AG04450 (cell line): ENCODE measurements around the gene CHST9. TPM values are rescaled to one million over a fixed set of nuclear protein-coding genes. Genes with fewer than 3 reads are reported as not detected.

Source experiments
- CTCF ChIA-PET: fragments of 300-600, 350-600 bp; formaldehyde crosslinking; extraction: SDS; loops from one replicate; lab custom pipeline; 2022; ENCODE audit warnings: antibody characterized with exemption, inconsistent platforms; lab: Charles Lee
- POLR2A ChIA-PET: fragments of 350-600 bp; formaldehyde crosslinking; extraction: SDS; loops from one replicate; lab custom pipeline; 2021; ENCODE audit warnings: antibody characterized with exemption, inconsistent platforms; lab: Yijun Ruan, JAX
- DNase-seq: peaks from one replicate; pipeline ENCODE4 v3.0.0-alpha.2; 2011; ENCODE audit warnings: low read depth, low spot score
- H3K27ac ChIP-seq: one replicate; pipeline ENCODE4 v1.5.1; 2012; ENCODE audit warnings: low read depth, low read length, control low read depth
- H3K27me3 ChIP-seq: one replicate; pipeline ENCODE4 v1.6.0; 2012; ENCODE audit warnings: low read length; ENCODE audit not compliant: control insufficient read depth, insufficient read depth
- H3K4me3 ChIP-seq: 2 replicates; pipeline ENCODE4 v1.5.1; 2011; ENCODE audit warnings: mild to moderate bottlenecking, low read depth, low read length, control low read depth
- H3K9me3 ChIP-seq: 2 replicates; pipeline ENCODE4 v1.5.1; 2012; ENCODE audit warnings: low read length; ENCODE audit not compliant: control insufficient read depth, insufficient read depth
- polyA plus RNA-seq: library from polyadenylated mRNA; depleted of rRNA; stranded (reverse); fragments of >200 nt; gene quantifications from 2 replicates; pipeline ENCODE4 v1.2.3, GENCODE V29; 2011
- TF ChIP-seq, protein P1 (sequence below): IDR thresholded peaks from 2 replicates; pipeline ENCODE4 v1.5.1; 2011; ENCODE audit warnings: low read depth, low read length, control low read depth, inconsistent platforms

CHST9 gene
- polyA plus RNA-seq, 1 experiment, result not detected

DNA sequence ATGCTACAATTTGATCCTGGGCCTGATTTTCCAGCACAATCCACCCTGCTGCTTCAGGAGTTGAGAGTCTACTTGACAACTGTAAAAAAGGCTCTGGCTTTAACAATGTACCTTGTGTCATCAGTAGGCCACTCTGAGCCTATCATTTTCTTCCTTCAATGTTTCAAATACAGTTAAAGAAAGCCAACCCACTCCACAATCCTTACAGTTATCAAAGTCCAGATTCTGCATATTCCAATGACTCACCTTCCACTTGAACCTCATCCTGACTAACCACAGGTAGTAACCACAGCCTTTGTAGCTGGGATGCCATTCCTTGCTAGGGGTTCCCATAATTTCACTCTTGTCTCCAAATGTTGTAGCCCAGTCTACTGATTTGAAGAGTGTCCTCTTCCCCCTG lies 284.1 kb downstream of the CHST9 start:
- no peak overlapping the region for H3K27ac ChIP-seq
- CTCF ChIA-PET, result no interaction called here
- H3K9me3 ChIP-seq, result peaks cover 15% of the 10 kb centered on the region
- POLR2A ChIA-PET, result no interaction called here
- DNase-seq, result no peak
- TF ChIP-seq, protein P1, sequence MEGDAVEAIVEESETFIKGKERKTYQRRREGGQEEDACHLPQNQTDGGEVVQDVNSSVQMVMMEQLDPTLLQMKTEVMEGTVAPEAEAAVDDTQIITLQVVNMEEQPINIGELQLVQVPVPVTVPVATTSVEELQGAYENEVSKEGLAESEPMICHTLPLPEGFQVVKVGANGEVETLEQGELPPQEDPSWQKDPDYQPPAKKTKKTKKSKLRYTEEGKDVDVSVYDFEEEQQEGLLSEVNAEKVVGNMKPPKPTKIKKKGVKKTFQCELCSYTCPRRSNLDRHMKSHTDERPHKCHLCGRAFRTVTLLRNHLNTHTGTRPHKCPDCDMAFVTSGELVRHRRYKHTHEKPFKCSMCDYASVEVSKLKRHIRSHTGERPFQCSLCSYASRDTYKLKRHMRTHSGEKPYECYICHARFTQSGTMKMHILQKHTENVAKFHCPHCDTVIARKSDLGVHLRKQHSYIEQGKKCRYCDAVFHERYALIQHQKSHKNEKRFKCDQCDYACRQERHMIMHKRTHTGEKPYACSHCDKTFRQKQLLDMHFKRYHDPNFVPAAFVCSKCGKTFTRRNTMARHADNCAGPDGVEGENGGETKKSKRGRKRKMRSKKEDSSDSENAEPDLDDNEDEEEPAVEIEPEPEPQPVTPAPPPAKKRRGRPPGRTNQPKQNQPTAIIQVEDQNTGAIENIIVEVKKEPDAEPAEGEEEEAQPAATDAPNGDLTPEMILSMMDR, result no peak
- no peaks in the 10 kb centered on the region for H3K27me3 ChIP-seq
- H3K4me3 ChIP-seq, result no peak overlapping the region

DNA sequence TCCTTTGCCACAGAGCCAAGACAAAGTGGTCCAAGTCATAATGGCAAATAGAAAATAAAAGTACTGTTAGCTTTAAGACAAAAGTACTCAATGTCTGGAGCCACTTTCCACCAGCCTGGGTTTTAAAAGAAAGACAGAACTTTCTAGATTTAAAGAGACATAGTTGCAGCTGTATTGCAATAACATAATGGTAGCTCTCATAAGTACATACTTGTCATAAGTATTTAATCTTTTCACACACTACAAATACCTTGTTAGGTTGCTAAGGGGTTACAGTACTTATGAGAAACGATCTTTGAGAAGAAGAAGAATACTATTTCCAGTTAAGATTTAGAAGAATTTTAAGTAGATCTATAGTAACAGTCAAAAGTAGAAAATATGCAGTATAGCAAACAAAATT lies 290.7 kb downstream of the CHST9 start:
- Histone ChIP-seq H3K4me3 (no peak overlapping the region), H3K9me3 (no peaks in the 10 kb centered on the region), H3K27ac (no peak overlapping the region), H3K27me3 (no peaks in the 10 kb centered on the region)
- ChIA-PET POLR2A (no interaction called here), CTCF (no interaction called here)
- TF ChIP-seq, protein P1, result no peak
- no peak for DNase-seq

DNA sequence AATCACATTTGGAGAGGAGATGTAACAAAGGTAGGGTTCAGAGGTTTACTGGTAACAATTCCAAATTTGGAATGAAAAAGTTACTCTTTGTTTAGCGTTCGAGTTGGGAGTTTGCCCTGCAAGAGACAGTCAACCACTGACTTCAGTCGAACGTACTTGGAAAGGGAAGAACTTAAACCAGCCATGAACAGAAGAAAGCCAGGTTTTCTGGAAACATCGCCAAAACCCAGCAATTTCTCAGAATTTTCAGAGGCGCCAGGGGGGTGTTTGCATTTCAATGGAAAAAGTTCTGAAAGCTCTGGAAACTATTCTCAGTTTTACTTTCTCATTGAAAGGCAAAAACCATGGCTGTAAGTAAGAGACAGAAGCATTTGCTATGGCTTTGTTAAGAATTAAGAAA lies 291.1 kb downstream of the CHST9 start:
- no peak for DNase-seq
- Histone ChIP-seq H3K27ac (no peak overlapping the region), H3K27me3 (no peaks in the 10 kb centered on the region), H3K9me3 (no peaks in the 10 kb centered on the region), H3K4me3 (no peak overlapping the region)
- CTCF ChIA-PET, result no interaction called here
- POLR2A ChIA-PET, result no interaction called here
- TF ChIP-seq, protein P1, result no peak

DNA sequence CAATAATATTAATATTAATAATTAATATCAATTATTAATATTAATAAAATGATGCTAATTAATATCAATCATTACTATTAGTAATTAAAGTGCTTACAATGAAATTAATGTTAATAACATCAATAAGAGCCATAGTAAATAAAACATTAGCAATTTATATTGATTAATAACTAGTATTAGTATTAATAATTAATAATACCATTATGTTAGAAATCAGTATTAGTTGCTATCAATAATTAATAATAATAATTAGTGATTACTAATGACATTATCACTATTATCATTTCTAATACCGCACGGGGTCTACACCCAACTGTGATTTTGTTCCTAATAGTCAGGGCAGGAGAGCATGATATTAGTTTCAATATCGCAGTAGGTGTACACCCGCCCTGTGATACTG lies 296.8 kb downstream of the CHST9 start:
- POLR2A ChIA-PET, result no interaction called here
- no peak overlapping the region for H3K4me3 ChIP-seq
- TF ChIP-seq, protein P1, result no peak
- peaks cover 4% of the 10 kb centered on the region for H3K9me3 ChIP-seq
- CTCF ChIA-PET, result no interaction called here
- no peaks in the 10 kb centered on the region for H3K27me3 ChIP-seq
- no peak overlapping the region for H3K27ac ChIP-seq
- no peak for DNase-seq

DNA sequence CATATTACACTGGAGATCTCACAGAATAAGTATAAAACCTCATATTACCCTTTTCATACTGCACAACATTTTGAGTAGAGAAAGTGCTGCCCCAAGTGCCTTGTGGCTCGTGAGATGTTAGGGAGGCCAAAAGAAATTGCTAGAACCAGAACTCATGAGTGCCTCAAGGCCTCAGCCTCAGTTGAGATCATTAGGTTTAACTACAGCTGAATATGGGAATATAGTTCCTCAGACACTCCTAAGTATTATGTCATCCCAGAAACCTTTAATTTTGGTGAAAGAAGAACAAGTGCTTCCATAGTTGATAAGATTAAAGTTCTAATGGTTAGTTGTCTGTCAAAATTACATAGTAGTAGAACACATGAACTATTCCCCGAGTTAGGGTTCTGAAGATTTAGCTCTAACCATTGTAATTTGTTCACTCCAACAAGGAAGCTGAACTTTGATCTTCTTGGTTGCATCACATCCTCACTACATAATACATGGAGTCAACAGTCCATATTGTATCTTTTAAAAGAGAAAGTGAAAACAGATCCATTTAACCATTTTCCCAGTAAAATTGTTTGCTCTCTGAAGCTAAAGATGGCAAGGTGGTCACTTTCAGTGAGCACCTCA lies 310.0 kb downstream of the CHST9 start:
- Histone ChIP-seq H3K27me3 (no peaks in the 10 kb centered on the region), H3K9me3 (no peaks in the 10 kb centered on the region; the same call in 1 of the 2 replicates), H3K27ac (no peak overlapping the region), H3K4me3 (no peak overlapping the region)
- ChIA-PET POLR2A (no interaction called here), CTCF (no interaction called here)
- no peak for DNase-seq
- TF ChIP-seq, protein P1, result no peak
